GM21576 (cell line): Measurements from ENCODE around the gene EXD3.

Source experiments
- ATAC-seq: cut with Tn5 transposase; IDR thresholded peaks from one replicate; pipeline ENCODE4 v1.9.1; 2021; ENCODE audit warnings: mild to moderate bottlenecking, moderate library complexity; ENCODE audit not compliant: unreplicated experiment

The EXD3 gene

GRCh38 chr9:137321726-137322361 is 101.1 kb downstream of the EXD3 start:
- no peak for ATAC-seq

- no peak for ATAC-seq
These were observed 102.2 kb downstream of the EXD3 start for GRCh38 chr9:137320555-137321384.

GRCh38 chr9:137319739-137320551 is 103.0 kb downstream of the EXD3 start:
- ATAC-seq, result no peak

- ATAC-seq, result no peak
These were observed 103.8 kb downstream of the EXD3 start for GRCh38 chr9:137319011-137319738.

GRCh38 chr9:137318602-137319001 is 104.4 kb downstream of the EXD3 start:
- no peak for ATAC-seq

GRCh38 chr9:137317718-137318511 is 105.0 kb downstream of the EXD3 start:
- no peak for ATAC-seq

GRCh38 chr9:137317021-137317717 is 105.8 kb downstream of the EXD3 start:
- no peak for ATAC-seq

- no peak for ATAC-seq
These were observed 106.7 kb downstream of the EXD3 start for GRCh38 chr9:137316012-137316981.

- no peak for ATAC-seq
These were observed 107.4 kb downstream of the EXD3 start for GRCh38 chr9:137315581-137316011.

GRCh38 chr9:137314561-137315560 is 108.1 kb downstream of the EXD3 start:
- ATAC-seq, result no peak

GRCh38 chr9:137313956-137314560 is 108.9 kb downstream of the EXD3 start:
- ATAC-seq, result no peak

- ATAC-seq, result no peak
These were observed 109.5 kb downstream of the EXD3 start for GRCh38 chr9:137313326-137313936.

GRCh38 chr9:137312852-137313325 is 110.1 kb downstream of the EXD3 start:
- ATAC-seq, result no peak

- no peak for ATAC-seq
These were observed 110.7 kb downstream of the EXD3 start for GRCh38 chr9:137311986-137312851.
